ENCODE data around the gene ZNF471. TPM values are rescaled to one million over a fixed set of nuclear protein-coding genes. Genes with fewer than 3 reads are reported as not detected.

The ZNF471 gene
- total RNA-seq, result 2.4 and 2.8 TPM in 2 replicates

GRCh38 chr19:56507446-56508289 is at the start of gene ZNF471:
Gene ZNF471, plus strand, starts transcription at chr19:56507855. Its CDS starts 3,717 bp downstream, at chr19:56511572.
- no peaks in the 10 kb centered on the region for H3K27me3 ChIP-seq (ENCODE audit: control insufficient read depth, insufficient read depth, low read length)
- TF ChIP-seq, protein P1, sequence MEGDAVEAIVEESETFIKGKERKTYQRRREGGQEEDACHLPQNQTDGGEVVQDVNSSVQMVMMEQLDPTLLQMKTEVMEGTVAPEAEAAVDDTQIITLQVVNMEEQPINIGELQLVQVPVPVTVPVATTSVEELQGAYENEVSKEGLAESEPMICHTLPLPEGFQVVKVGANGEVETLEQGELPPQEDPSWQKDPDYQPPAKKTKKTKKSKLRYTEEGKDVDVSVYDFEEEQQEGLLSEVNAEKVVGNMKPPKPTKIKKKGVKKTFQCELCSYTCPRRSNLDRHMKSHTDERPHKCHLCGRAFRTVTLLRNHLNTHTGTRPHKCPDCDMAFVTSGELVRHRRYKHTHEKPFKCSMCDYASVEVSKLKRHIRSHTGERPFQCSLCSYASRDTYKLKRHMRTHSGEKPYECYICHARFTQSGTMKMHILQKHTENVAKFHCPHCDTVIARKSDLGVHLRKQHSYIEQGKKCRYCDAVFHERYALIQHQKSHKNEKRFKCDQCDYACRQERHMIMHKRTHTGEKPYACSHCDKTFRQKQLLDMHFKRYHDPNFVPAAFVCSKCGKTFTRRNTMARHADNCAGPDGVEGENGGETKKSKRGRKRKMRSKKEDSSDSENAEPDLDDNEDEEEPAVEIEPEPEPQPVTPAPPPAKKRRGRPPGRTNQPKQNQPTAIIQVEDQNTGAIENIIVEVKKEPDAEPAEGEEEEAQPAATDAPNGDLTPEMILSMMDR (IDR thresholded peaks at IDR 0.05; ENCODE audit: insufficient read depth, low read length, poor library complexity, severe bottlenecking), result no peak
- peak; percentile 93 for DNase-seq (ENCODE audit: low read depth)
- H3K4me3 ChIP-seq (ENCODE audit: low read depth, low read length), result peak within 1 kb of the TSS; percentile 50
- no peaks in the 10 kb centered on the region for H3K36me3 ChIP-seq (ENCODE audit: control insufficient read depth, insufficient read depth, low read length)

GRCh38 chr19:56474308-56474707 is 33.3 kb upstream of the ZNF471 start:
- DNase-seq (ENCODE audit: low read depth), result no peak
- TF ChIP-seq, protein P1 (IDR thresholded peaks at IDR 0.05; ENCODE audit: insufficient read depth, low read length, poor library complexity, severe bottlenecking), result no peak
- Histone ChIP-seq H3K4me3 (ENCODE audit: low read depth, low read length) (no peak overlapping the region), H3K27me3 (ENCODE audit: control insufficient read depth, insufficient read depth, low read length) (no peaks in the 10 kb centered on the region), H3K36me3 (ENCODE audit: control insufficient read depth, insufficient read depth, low read length) (no peaks in the 10 kb centered on the region)

GRCh38 chr19:56476093-56476492 is 31.6 kb upstream of the ZNF471 start:
- TF ChIP-seq, protein P1 (IDR thresholded peaks at IDR 0.05; ENCODE audit: insufficient read depth, low read length, poor library complexity, severe bottlenecking), result no peak
- Histone ChIP-seq H3K4me3 (ENCODE audit: low read depth, low read length) (peak overlapping the region; percentile 88), H3K27me3 (ENCODE audit: control insufficient read depth, insufficient read depth, low read length) (no peaks in the 10 kb centered on the region), H3K36me3 (ENCODE audit: control insufficient read depth, insufficient read depth, low read length) (no peaks in the 10 kb centered on the region)
- DNase-seq (ENCODE audit: low read depth), result no peak

DNA sequence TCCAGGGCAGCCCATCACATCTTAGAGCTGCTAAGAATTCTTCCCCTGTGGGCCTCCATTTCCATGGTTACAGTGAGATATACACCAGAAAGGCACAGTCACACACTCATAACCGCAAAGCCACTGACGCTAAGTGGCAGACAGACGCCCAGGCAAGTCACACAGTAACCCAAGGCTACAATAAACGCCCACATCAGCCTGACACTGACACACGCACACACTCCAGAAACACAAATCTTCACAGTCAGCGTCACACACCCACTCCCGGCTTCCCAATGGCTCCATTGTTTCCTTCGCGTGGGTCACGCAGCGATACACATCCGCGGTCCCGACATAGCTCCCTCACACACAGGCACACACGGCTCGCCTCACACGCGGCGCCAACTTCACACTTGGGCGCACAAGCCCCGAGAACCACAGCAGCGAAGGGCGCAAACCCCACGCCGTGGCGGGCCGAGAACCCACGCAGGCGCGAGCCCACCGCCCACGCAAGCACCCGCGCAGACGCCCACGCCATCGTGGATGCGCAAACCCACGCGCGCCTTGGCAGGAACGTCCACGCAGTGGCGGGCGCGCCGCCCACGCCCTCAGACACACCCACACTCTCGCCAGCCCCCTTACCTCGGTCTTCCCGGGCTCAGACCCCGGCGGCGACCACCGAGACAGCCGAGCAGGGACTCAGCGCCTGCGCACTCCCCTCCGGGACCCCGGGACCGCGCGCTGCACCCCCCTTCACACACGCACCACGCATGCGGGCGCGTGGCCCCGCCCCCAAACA is 30.8 kb upstream of the ZNF471 start, which contains the start of gene ZNF667:
ZNF667 (minus strand) TSS at position 695 of the 778 bp plus-strand sequence. CDS start 14,975 bp downstream, outside the sequence.
- H3K27me3 ChIP-seq (ENCODE audit: control insufficient read depth, insufficient read depth, low read length), result no peaks in the 10 kb centered on the region
- no peaks in the 10 kb centered on the region for H3K36me3 ChIP-seq (ENCODE audit: control insufficient read depth, insufficient read depth, low read length)
- DNase-seq (ENCODE audit: low read depth), result peak; percentile 55
- H3K4me3 ChIP-seq (ENCODE audit: low read depth, low read length), result peak within 1 kb of the TSS; percentile 88
- TF ChIP-seq, protein P1 (IDR thresholded peaks at IDR 0.05; ENCODE audit: insufficient read depth, low read length, poor library complexity, severe bottlenecking), result no peak

GRCh38 chr19:56477429-56478338 is 30.0 kb upstream of the ZNF471 start:
- H3K4me3 ChIP-seq (ENCODE audit: low read depth, low read length), result peak overlapping the region; percentile 88
- TF ChIP-seq, protein P1 (IDR thresholded peaks at IDR 0.05; ENCODE audit: insufficient read depth, low read length, poor library complexity, severe bottlenecking), result no peak
- H3K27me3 ChIP-seq (ENCODE audit: control insufficient read depth, insufficient read depth, low read length), result no peaks in the 10 kb centered on the region
- peak; percentile 69 for DNase-seq (ENCODE audit: low read depth)
- no peaks in the 10 kb centered on the region for H3K36me3 ChIP-seq (ENCODE audit: control insufficient read depth, insufficient read depth, low read length)
